ENCODE measurements around the gene RAMP2.

- TF ChIP-seq EZH2 (optimal IDR thresholded peaks at IDR 0.05; ENCODE audit: low read depth, low read length), result no peak
- no peak for TF ChIP-seq CTCF (IDR thresholded peaks at IDR 0.05; ENCODE audit: low read length)
These were observed 37.7 kb downstream of the RAMP2 start, which contains the start of the genes CNTD1 and COA3 for GRCh38 chr17:42798383-42799380.
